NCI-H146 treated with DMSO at 0.1 percent for 48 hours (cell line): ENCODE results near the gene MYL4.
A peak's percentile ranks its signal among the peaks of the same experiment; 100 is the strongest.
"Not testable (repeated sequence)": the region's sequence is repeated elsewhere in the genome, so short reads cannot be mapped to it uniquely, and the experiment has no call there.

Experiments
- DNase-seq: peaks from one replicate; lab custom pipeline; 2025; ENCODE audit not compliant: unreplicated experiment; lab: John Stamatoyannopoulos, UW

Gene MYL4

DNA sequence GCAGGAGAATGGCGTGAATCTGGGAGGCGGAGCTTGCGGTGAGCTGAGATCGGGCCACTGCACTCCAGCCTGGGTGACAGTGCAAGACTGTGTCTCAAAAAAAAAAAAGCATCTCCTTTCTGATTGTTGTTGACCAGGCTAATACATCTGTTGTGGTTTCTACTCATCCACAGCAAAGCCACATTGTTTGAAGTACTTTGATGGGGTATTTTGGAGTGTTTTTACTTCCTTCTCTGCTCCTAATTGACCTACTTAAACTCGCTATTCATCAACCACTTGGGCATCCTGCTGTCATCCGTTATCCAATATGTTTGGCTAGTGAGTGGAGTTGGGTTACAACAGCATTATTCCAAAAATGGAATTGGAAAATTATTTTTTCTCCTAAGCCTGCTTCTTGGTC lies 16.6 kb upstream of the MYL4 start:
- peak; percentile 27 for DNase-seq

- DNase-seq: no peak
These were observed 15.1 kb upstream of the MYL4 start for GRCh38 chr17:47193931-47194511.

GRCh38 chr17:47197821-47198220 lies 11.3 kb upstream of the MYL4 start:
- DNase-seq: no peak

DNA sequence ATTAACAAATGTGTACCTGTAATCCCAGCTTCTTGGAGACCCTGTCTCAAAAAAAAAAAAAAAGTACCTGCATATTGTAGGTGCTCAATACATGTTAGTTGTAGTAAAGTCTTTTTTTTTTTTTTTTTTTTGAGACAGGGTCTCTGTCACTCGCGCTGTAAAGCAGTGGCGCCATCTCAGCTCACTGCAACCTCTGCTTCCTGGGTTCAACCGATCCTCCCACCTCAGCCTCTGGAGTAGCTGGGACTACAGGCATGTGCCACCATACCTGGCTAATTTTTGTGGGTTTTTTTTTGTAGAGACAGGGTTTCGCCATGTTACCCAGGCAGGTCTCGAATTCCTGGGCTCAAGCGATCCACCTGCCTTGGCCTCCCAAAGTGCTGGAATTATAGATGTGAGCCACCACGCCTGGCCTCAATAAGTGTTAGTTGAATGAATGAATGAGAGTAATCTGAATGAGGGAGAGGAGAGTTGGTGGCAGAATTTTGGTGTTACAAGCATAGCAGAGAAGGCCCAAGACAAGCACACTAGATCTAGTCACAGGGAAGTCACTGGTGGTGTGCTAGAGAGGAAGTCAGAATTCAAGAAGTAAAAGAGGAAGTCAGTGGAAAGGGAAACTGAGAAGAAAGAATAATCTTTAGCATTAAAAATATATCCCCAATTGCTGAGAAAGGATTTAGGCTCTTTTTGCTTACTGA lies 9.4 kb upstream of the MYL4 start:
- no peak for DNase-seq

GRCh38 chr17:47200325-47200664 lies 8.9 kb upstream of the MYL4 start:
- no peak for DNase-seq

DNA sequence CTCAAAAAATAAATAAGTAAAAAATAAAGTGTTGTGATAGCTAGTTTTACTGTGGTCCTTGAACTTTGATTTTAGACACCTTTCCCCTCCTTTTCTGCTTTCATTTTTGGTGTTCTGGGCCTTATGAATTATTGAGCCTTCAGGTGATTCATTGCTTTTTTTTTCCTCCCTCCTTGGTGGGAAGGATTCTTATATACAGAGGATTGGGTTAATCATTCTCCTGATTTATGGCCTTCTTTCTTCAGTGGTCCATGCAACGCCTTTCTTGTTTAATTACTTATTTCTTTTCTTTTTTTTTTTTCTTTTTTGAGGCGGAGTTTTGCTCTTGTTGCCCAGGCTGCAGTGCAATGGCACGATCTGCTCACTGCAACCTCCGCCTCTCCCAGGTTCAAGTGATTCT lies 8.0 kb upstream of the MYL4 start:
- DNase-seq: no peak

DNA sequence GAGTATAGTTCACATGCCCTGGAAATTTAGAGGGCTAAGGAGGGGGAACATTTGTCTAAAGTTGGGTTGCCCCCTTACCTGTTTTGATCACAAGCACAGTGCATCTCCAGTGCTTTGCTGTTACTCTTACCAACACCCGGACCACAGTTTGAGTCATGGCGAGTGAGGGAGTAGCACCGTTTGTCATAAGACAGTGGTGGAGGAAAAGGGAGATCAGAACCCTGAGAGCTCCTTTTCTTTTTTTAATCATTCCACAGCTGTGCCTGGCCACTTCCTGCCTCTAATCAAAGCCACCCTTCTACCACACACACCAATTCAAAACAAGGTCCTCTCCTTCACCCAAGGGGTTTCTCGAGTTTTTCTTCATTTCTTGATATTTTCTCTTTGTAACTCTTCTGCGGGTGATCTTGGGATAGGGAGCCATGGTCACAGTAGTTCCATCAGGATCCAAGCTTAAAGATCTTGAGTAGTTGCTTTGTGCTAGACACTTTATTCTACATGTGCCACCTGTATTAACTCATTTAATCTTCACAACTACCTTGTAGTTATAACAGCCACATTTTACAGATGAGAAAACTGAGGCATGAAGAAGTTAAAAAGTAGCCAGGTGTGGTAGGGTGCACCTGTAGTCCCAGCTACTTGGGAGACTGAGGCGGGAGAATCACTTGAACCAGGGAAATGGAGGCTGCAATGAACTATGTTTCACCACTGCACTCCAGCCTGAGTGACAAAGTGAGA lies 5.0 kb upstream of the MYL4 start:
- DNase-seq: no peak

GRCh38 chr17:47204722-47205418 lies 4.3 kb upstream of the MYL4 start:
- no peak for DNase-seq

- no peak for DNase-seq
These were observed 3.7 kb upstream of the MYL4 start for GRCh38 chr17:47205419-47205963.

GRCh38 chr17:47207143-47208067 lies 1.7 kb upstream of the MYL4 start:
- DNase-seq: no peak

DNA sequence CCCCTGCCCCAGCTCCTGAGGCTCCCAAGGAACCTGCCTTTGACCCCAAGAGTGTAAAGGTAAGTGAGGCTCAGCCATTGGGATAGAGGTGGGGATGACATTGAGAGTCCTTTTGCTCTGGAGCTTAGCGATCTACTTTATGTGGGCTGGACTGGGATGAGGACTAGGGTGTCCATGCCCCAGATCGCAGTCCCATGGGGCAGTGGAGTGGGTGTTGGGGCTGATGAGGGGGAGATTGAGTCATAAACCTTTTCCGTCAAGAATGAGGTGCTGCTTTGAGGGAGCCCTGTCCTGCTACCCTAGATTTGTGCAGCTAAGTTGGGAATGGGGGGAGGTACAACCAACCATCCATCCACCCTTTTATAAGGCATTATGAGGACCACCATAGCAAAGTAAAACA lies 351 bp downstream of the MYL4 start:
- no peak for DNase-seq

DNA sequence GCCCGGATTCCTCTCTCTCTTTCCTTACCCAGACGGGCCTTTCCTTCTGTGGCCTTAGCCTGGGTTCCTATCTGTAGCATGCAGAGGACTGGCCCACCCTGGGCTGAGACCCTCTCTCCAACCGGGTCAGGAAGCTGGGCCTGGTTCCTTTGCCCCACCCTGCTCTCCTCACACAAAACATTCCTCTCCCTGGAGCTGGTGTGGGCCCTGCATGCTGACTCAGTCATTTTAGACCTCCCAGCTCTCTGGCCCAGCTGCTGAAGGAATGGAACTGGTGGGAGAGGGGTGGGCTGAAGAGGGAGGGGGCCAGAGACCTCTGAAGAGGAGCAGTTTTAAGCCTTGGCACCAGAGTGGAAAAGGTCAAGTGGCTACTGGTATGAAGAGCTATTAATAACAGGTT lies 957 bp downstream of the MYL4 start:
- no peak for DNase-seq

DNA sequence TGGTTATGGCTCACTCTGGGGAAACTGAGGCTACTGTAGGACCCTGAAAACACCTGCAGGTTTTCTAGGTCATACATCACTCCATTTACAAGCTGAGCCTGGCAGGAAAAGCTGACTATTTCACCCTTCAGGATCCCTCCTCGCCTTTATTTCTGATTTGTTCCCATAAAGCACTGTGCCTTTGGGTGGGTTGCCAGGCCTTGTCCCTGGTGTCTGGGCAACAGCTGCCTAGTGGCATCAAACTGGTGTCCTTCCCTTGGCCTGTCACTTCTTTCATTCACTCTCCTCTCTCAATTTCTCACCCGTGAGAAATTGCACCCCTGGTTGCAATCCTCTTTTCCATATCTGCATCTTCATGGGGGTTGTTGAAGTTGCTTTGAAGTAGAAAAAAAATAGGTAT lies 1.6 kb downstream of the MYL4 start:
- DNase-seq: no peak

GRCh38 chr17:47212458-47212857 lies 3.3 kb downstream of the MYL4 start:
- DNase-seq: no peak

DNA sequence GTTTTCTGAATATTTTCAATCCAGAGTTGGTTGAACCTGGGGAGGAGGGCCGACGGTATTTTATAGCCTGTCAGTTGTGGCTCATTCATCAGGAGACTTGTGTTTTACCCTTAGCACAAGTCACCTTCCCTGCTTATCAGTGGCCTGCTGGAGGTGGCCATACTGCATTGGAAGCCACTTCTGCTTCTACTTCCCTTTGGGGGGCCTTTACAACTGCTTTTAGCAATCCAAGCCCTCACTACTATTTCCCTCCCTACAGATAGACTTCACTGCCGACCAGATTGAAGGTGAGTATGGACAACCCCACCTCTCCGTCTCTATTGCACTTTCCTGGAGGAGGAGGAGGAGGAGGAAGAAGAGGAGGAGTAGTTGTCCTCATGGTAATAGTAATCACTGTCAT lies 4.4 kb downstream of the MYL4 start:
- no peak for DNase-seq

DNA sequence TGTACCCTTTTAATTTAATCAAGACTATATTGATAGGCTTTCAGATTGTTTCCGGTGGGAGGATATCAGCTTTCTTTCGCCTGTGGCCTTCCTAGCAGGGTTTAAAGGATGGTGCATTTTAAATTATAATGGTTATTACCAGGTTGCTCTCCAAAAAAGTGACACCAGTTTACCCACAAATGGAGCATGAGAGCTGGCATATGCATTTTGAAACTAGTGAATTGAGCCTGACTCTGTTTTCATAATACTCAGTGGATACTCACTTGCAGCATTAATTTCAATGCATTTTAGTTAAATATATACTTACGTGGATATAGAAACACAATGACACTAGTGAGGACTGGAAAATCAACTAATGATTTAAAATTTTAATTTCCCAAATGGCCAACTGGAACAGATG lies 5.8 kb downstream of the MYL4 start:
- DNase-seq: no peak

DNA sequence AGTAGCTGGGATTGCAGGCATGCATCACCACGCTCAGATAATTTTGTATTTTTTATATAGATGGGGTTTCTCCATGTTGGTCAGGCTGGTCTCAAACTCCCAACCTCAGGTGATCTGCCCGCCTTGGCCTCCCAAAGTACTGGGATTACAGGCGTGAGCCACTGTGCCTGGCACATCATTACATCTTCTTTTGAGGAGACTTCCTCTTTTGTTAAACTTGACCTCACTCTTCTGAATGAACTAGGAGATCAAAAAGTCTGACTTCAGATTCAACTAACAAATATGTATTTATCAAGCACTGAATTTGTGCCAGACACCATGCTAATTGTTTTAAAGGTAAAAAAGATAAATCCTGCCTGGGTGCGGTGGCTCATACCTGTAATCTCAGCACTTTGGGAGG lies 7.7 kb downstream of the MYL4 start:
- not testable (repeated sequence) for DNase-seq

GRCh38 chr17:47217279-47217678 lies 8.1 kb downstream of the MYL4 start:
- DNase-seq: not testable (repeated sequence)

DNA sequence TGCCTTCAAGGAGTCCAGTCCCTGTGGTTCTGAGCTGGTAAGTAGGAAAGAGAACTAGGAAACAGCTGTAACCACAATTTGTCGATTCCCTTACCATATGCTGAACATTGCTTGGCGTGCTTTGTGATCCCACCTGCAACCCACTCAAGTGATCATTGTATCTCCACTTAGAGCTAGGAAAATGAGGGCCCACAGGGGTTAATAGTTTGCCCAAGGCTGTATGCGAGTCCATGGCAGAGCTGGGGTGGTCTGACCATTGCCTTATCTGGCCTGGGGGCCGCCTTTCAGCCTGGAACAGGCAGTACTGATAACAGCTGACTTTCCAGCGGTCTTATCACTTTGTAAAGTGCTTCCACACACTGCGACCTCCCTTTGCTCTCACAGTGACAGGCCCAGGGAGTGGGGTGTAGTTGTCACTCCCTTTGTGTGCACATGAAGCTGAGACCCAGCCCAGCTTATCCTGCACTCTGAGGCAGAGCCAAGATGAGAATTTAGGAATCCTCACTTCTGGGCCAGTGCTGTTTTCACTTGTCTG lies 9.8 kb downstream of the MYL4 start:
- DNase-seq: no peak
